ENCODE measurements around the gene CYTH1. TPM values are rescaled to one million over a fixed set of nuclear protein-coding genes. Genes with fewer than 3 reads are reported as not detected.

Gene CYTH1
- total RNA-seq, 1 experiment from 2014 or later: 10.3 TPM

DNA sequence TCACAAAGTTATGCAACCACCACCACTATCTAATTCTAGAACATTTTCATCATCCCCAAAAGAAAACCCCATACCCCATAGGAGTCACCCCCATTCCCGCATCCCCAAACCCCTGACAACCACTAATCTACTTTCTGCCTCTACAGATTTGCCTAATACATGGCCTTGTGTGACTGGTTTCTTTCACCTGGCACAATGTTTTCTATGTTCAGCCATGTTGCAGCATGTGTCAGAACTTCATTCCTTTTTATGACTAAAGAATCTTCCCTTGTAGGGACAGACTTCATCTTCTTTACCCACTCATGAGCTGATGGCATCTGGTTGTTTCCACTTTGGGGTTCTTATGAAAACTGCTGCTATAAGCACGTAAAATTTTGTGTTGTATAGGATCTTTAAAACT lies 34.6 kb downstream of the CYTH1 start:
- Histone ChIP-seq H3K36me3 (replicated peaks; ENCODE audit: control insufficient read depth, insufficient read depth, low read length) (no peaks in the 10 kb centered on the region), H3K4me3 (ENCODE audit: insufficient read depth, low read depth, low read length) (no peak overlapping the region), H3K27me3 (ENCODE audit: control insufficient read depth, insufficient read depth, low read length) (no peaks in the 10 kb centered on the region)
- no peak for DNase-seq

DNA sequence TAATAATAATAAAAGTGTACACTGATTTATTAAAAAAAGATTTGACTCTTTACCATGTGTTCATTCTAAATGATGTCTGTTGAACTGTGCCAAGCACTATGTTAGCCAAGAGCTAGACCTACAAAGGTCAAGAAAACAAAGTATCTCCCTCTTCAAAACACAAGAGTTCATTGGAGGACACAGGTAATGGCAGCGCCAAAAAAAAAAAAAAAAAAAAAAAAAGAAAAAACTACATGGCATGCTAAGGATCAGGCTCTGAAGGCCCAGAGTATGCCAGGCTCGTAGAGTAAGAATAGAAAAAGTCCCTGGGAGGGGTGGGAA lies 35.2 kb downstream of the CYTH1 start:
- Histone ChIP-seq H3K27me3 (ENCODE audit: control insufficient read depth, insufficient read depth, low read length) (no peaks in the 10 kb centered on the region), H3K4me3 (ENCODE audit: insufficient read depth, low read depth, low read length) (no peak overlapping the region), H3K36me3 (replicated peaks; ENCODE audit: control insufficient read depth, insufficient read depth, low read length) (no peaks in the 10 kb centered on the region)
- no peak for DNase-seq

GRCh38 chr17:78746263-78746948 lies 35.7 kb downstream of the CYTH1 start:
- Histone ChIP-seq H3K4me3 (ENCODE audit: insufficient read depth, low read depth, low read length) (no peak overlapping the region), H3K36me3 (replicated peaks; ENCODE audit: control insufficient read depth, insufficient read depth, low read length) (no peaks in the 10 kb centered on the region), H3K27me3 (ENCODE audit: control insufficient read depth, insufficient read depth, low read length) (no peaks in the 10 kb centered on the region)
- DNase-seq: no peak

GRCh38 chr17:78745407-78746088 lies 36.5 kb downstream of the CYTH1 start:
- Histone ChIP-seq H3K36me3 (replicated peaks; ENCODE audit: control insufficient read depth, insufficient read depth, low read length) (no peaks in the 10 kb centered on the region), H3K27me3 (ENCODE audit: control insufficient read depth, insufficient read depth, low read length) (no peaks in the 10 kb centered on the region), H3K4me3 (ENCODE audit: insufficient read depth, low read depth, low read length) (no peak overlapping the region)
- DNase-seq: no peak

DNA sequence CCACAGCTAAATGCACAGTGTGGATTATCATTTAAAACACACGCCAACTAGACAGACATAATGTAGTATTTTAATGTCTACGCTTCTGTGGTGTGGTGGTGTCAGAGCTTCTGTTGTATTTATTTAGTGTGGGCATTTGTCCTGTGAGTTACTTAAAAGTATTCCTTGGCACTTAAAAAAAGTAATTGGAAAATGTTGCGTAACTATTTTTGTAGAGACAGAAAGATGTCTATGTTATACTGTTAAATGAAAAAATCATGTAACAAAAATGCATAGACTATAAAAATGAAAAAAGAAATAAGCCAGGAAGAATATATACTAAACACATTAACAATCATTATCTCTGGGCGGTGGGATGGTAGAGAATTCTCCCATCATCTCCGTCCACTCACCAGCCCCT lies 39.2 kb downstream of the CYTH1 start:
- Histone ChIP-seq H3K27me3 (ENCODE audit: control insufficient read depth, insufficient read depth, low read length) (no peaks in the 10 kb centered on the region), H3K36me3 (replicated peaks; ENCODE audit: control insufficient read depth, insufficient read depth, low read length) (no peaks in the 10 kb centered on the region), H3K4me3 (ENCODE audit: insufficient read depth, low read depth, low read length) (no peak overlapping the region)
- DNase-seq: no peak

- no peak overlapping the region for H3K4me3 ChIP-seq (ENCODE audit: insufficient read depth, low read depth, low read length)
- DNase-seq: no peak
- H3K27me3 ChIP-seq (ENCODE audit: control insufficient read depth, insufficient read depth, low read length): no peaks in the 10 kb centered on the region
- H3K36me3 ChIP-seq (replicated peaks; ENCODE audit: control insufficient read depth, insufficient read depth, low read length): no peaks in the 10 kb centered on the region
Observed at GRCh38 chr17:78741644-78742284, 40.3 kb downstream of the CYTH1 start.

DNA sequence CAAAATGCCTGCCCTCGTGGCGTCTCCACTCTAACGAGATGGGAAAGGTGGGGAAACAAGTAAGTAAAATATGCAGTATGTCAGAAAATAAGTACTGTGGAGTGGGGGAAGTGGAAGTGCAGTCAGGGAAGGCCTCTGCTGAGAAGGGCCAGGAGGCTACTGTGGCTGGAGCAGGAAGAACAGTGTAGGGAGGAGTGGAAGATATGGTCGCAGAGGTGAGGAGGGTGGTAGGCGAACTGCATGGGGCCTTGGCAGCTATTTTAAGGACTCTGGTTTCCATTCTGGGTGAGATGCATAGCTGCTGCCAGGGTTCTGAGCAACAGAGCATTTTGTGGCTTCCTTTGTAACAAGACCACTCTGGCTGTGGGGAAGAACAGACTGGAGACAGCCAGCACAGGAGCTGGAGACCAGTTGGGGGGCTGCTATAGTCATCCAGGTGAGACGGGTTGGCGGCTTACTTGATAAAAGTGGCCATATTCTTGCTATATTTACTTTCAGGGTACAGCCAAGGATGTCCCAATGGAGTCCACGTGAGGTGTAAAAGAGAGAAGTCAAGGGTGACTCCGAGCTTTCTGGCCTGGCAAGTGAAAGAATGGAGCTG lies 42.6 kb downstream of the CYTH1 start:
- H3K4me3 ChIP-seq (ENCODE audit: insufficient read depth, low read depth, low read length): no peak overlapping the region

DNA sequence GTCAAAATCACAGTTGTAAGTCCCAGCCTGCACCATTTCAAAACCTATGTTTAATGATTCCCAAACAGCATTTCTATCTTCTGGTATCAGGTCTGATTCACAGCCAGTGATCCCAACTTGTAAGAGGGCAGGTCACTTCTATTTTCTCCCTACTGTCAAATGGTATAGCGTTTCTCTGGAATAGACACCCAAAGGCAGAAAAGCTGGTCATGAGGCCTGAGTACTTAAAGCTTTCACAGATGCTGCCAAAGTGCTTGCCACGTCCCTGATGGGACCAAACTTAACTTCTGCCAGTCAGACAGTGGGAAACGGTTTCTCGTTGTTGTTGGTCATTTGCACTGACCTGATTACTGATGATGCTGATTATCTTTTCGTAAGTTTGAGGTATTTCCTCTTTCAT lies 43.4 kb downstream of the CYTH1 start:
- no peak for DNase-seq
- Histone ChIP-seq H3K4me3 (ENCODE audit: insufficient read depth, low read depth, low read length) (no peak overlapping the region), H3K36me3 (replicated peaks; ENCODE audit: control insufficient read depth, insufficient read depth, low read length) (no peaks in the 10 kb centered on the region), H3K27me3 (ENCODE audit: control insufficient read depth, insufficient read depth, low read length) (no peaks in the 10 kb centered on the region)

More for the DNA sequence above, 42.6 kb downstream of the CYTH1 start:
- Histone ChIP-seq H3K27me3 (ENCODE audit: control insufficient read depth, insufficient read depth, low read length) (no peaks in the 10 kb centered on the region), H3K36me3 (replicated peaks; ENCODE audit: control insufficient read depth, insufficient read depth, low read length) (no peaks in the 10 kb centered on the region)
- no peak for DNase-seq

DNA sequence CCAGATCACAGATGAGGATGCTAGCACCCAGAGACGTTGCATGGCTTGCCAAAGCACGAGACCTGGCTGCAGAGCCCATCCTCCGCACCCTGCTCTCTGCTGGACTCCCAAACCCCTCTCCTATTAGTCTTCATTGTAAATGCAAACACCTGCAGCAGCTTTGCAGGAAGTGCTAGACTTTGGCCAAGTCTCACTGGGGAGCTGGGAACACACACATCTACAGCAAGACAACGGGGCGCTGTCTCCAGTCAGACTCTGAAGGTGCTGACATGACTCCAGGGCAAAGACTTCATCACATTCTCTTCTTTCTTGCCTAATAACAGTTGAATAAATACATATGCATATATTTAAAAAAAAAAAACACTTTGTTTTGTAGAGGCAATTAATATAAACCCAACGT lies 43.8 kb downstream of the CYTH1 start:
- H3K4me3 ChIP-seq (ENCODE audit: insufficient read depth, low read depth, low read length): no peak overlapping the region
- no peaks in the 10 kb centered on the region for H3K27me3 ChIP-seq (ENCODE audit: control insufficient read depth, insufficient read depth, low read length)
- no peak for DNase-seq
- no peaks in the 10 kb centered on the region for H3K36me3 ChIP-seq (replicated peaks; ENCODE audit: control insufficient read depth, insufficient read depth, low read length)

DNA sequence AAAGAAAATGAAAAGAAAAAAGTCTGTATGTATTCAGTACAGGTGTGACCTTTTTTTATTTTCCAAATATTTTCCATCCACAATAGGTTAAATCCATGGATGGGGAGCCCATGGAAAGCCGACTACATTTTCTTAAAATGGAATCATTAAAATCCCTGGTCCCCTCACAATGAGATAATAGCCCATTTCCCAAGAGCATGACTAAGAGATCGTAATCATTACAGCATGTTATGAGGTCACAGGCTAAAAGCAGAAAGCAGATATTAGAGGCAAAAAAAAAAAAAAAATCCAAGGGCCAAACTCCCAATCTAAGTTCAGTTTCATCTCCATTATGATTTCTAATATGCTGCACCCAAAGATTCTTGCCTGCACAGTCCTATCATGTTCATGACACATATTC lies 44.7 kb downstream of the CYTH1 start:
- no peak for DNase-seq
- no peak overlapping the region for H3K4me3 ChIP-seq (ENCODE audit: insufficient read depth, low read depth, low read length)
- H3K27me3 ChIP-seq (ENCODE audit: control insufficient read depth, insufficient read depth, low read length): no peaks in the 10 kb centered on the region
- no peaks in the 10 kb centered on the region for H3K36me3 ChIP-seq (replicated peaks; ENCODE audit: control insufficient read depth, insufficient read depth, low read length)

DNA sequence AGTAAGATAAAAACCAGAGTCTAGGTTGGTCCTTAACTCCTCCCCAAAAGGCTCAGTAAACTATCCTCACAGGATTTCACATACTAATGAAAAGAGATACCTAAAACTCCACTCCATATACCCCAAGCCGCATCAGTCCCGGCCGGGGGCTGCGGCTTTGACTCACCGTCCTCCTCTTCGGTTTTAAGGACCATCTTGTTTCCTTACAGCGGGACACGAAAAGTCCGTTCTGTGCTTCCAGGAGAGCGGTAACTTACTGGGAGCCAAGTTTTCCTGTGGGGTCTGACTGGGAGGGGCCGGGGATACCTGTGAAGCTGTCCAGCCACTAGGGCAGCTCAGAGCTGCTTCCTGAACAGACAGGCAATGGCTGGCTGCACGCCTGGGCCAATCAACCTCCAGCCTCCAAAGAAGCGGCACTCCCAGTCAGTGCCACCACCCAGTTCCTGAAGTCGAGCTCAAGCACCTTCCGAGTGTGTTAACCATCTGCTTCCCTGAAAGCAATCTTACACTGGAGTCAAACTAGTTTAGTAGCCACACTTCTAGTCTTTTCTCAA lies 45.5 kb downstream of the CYTH1 start:
- no peaks in the 10 kb centered on the region for H3K36me3 ChIP-seq (replicated peaks; ENCODE audit: control insufficient read depth, insufficient read depth, low read length)
- H3K27me3 ChIP-seq (ENCODE audit: control insufficient read depth, insufficient read depth, low read length): no peaks in the 10 kb centered on the region
- peak; percentile 57 for DNase-seq
- no peak overlapping the region for H3K4me3 ChIP-seq (ENCODE audit: insufficient read depth, low read depth, low read length)

- Histone ChIP-seq H3K36me3 (replicated peaks; ENCODE audit: control insufficient read depth, insufficient read depth, low read length) (no peaks in the 10 kb centered on the region), H3K27me3 (ENCODE audit: control insufficient read depth, insufficient read depth, low read length) (no peaks in the 10 kb centered on the region), H3K4me3 (ENCODE audit: insufficient read depth, low read depth, low read length) (no peak overlapping the region)
- no peak for DNase-seq
Observed at GRCh38 chr17:78735832-78736525, 46.1 kb downstream of the CYTH1 start.

DNA sequence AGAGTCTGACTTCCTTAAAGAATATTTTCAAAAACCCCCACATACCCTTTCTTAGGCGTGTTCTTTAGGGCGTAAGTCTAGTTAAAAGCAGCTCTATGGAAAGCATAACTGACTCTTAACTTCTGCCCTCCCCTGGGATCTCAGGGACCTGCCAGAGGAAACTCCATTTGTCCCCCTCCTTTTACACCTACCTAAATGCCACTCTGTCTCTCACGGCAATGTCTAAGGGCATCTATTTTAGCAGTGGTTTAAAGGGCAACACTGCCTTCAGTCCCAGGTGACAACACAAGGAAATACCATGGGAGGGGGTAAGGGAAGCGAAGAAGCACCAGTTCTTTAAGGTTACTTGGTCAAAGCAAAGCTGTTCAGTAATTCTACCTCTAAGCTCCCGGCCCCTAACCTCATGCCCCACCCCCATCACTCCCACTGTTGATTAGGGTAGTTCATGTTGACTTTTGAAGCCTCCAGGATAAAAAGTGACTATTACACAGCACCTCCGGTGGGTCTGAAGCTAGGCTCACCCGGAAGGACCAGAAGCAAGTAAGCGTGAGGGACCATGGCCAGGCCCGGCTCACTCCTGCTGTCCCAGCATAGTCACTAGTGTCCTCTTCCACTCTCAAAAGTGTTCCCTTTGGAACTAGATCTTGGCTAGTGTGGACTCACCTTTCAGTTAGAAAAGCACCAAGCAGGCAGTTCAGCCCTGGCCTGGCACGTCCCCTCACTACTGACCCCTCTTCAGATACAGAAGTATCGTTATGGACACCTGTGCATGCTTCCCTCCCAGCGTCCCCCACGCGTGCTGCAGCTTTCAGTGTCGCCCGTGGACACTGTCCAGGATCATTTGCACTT lies 47.1 kb downstream of the CYTH1 start:
- Histone ChIP-seq H3K27me3 (ENCODE audit: control insufficient read depth, insufficient read depth, low read length) (no peaks in the 10 kb centered on the region), H3K4me3 (ENCODE audit: insufficient read depth, low read depth, low read length) (no peak overlapping the region), H3K36me3 (replicated peaks; ENCODE audit: control insufficient read depth, insufficient read depth, low read length) (no peaks in the 10 kb centered on the region)
- no peak for DNase-seq

- no peak overlapping the region for H3K4me3 ChIP-seq (ENCODE audit: insufficient read depth, low read depth, low read length)
- H3K27me3 ChIP-seq (ENCODE audit: control insufficient read depth, insufficient read depth, low read length): no peaks in the 10 kb centered on the region
- no peaks in the 10 kb centered on the region for H3K36me3 ChIP-seq (replicated peaks; ENCODE audit: control insufficient read depth, insufficient read depth, low read length)
- DNase-seq: no peak
Observed at GRCh38 chr17:78732354-78732753, 49.7 kb downstream of the CYTH1 start.

All from H7 (cell line).